OCI-LY7 (cell line): ENCODE data around the gene HRH2.

Experiments used
- CTCF ChIP-seq: fragments of 200-600 bp; sonication (generic); conservative IDR thresholded peaks from 2 replicates; pipeline ENCODE4 v1.5.1; 2014; ENCODE audit warnings: mild to moderate bottlenecking, antibody characterized with exemption, low read length, moderate library complexity, mixed read lengths
- EZH2phosphoT487 ChIP-seq: fragments of 200-600 bp; sonication (generic); IDR thresholded peaks from 2 replicates; pipeline ENCODE4 v1.6.1; 2018; ENCODE audit warnings: low read depth, borderline replicate concordance, mild to moderate bottlenecking, mixed run types, antibody characterized with exemption, low read length, moderate library complexity, mixed read lengths

GRCh38 chr5:175683231-175683630 lies 25.4 kb downstream of the HRH2 start:
- no peak for TF ChIP-seq CTCF
- no peak for TF ChIP-seq EZH2phosphoT487
